COLO829 (cell line): ENCODE results near the gene DIPK1C.
"Not testable (repeated sequence)": the region's sequence is repeated elsewhere in the genome, so short reads cannot be mapped to it uniquely, and the experiment has no call there.

Source experiments
- DNase-seq: peaks from one replicate; pipeline ENCODE4 v3.0.0; 2012; ENCODE audit warnings: low spot score

Gene DIPK1C

DNA sequence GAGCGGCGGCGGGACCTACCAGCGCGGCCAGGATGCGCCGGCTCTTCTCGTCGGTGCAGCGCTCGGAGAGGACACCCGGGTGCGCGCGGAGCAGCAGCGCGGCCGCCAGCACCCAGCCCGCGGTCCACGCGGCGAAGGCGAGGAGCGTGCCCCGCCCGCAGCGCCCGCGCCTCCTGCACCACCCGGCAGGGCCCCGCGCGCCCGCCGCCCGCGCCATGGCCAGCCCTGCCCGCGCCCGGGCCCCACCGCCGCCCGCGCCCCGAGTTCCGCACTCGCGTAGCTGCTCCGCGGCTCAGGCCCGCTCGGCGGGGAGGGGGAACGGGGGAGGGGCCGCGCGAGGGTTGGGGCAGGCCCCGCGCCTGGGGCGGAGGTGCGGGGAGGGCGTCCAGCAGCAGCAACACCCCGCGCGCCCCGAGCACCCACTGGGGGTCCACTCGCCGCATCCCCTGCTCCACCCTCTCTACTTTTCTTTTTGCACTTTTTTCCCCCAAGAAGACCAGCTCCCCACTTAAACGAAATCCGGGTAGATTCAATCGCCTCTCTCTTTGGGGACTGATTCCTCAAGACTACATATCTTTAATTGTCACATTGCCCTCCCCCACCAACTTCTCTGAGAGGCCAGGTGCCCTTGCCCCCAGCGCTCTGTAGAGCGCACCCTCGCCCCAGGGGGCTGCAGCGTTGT lies at the start of gene DIPK1C:
TSS of gene DIPK1C (minus strand) at position 266 of the 682 bp plus-strand sequence. CDS start at position 217, 49 bp downstream.
- no peak for DNase-seq

DNA sequence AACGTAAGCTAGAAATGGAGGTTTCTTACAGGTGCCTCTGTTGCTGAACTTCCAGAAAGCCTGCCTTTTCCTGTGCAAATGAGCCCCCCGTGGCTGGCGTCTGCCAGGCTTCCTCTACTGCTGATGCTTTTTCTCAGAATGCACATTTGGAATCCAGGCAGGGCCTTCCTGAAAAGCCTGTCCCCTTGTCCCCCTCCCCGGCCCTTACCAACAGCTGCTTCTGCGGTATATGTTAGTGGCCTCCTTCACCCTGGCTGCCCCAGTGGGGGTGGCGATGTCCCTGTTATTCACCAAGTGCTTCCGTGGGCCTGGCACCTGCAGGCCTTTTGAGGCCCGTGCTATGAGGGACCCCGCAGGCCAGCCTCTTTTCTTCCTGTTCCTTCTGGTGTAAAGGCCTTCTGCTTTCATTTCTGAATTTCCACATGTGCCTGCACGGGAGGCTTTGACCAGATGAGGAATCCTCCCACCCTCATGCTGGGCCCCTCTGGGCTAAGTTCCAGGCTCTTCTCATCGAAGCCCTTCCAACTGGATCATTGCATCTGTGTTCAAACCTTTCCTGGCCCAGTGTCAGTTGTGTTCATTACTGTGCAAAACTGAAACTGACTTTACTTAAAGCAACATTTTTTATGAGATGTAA lies 49.5 kb upstream of the DIPK1C start:
- DNase-seq = no peak

DNA sequence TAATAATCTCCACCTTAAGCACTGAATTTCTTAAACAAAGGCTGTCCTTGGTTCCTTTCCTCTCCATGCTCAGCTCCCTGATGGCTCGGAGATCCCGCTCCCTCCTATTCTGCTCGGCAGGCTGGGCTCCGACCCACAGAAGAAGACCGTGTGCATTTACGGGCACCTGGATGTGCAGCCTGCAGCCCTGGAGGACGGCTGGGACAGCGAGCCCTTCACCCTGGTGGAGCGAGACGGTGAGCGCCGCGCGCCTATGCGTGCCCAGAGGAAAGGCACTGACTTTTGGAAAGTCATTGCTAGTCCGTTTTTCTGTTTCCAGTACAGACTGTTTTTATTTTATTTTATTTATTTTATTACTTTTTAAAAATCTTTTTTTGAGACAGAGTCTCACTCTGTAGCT lies 48.7 kb upstream of the DIPK1C start:
- no peak for DNase-seq

DNA sequence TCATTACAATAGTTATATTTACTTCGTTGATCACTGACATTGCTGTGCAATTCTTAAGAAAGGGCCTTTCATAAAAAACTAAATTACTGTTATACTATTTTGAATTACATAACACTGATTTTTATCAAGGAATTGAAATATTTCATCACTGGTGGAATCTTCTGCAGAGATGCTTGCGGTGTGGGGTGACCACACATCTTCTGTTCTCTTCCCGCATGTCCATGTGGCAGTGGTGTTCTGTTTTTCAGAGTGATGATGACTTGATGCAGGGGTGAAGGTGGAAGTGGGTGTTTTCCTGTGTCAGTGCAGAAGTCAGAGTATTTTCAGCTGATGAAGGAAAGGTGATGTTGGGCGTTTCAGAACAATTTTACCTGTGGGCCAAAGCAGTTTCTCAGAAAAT lies 46.0 kb upstream of the DIPK1C start:
- DNase-seq = no peak

DNA sequence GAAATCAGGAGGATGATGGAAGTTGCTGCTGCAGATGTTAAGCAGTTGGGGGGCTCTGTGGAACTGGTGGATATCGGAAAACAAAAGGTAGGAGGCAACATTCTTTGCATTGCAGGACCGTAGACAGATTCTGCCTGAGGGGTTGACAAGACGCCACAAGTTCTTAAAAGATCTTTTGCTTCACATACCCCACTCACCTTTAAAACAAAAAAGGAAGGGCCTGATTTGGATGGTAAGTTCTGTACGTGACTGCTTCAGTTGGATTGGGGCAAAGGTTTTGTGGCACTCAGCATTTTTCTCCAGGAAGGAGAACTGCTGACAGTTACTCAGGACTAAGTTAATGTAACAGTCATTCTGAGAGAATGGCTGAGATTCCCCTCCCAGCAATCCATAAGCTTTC lies 44.3 kb upstream of the DIPK1C start:
- DNase-seq = no peak

DNA sequence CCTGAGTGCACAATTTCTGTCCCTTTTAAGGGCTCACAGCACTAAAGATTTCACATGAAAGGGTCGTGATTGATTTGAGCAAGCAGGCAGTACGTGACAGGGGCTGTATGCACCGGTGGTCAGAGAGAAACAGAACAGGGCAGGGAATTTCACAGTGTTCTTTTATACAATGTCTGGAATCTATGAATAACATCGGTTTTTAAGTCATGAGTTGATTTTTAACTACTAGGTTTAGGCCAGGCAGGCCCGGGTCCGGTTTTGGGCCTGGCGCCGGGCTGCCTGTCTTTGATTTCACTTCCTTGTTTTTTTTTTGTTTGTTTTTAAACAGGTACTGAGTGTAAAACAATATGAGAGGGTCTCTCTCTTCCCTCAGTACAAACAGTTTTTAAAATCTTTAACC lies 43.7 kb upstream of the DIPK1C start:
- not testable (repeated sequence) for DNase-seq

DNA sequence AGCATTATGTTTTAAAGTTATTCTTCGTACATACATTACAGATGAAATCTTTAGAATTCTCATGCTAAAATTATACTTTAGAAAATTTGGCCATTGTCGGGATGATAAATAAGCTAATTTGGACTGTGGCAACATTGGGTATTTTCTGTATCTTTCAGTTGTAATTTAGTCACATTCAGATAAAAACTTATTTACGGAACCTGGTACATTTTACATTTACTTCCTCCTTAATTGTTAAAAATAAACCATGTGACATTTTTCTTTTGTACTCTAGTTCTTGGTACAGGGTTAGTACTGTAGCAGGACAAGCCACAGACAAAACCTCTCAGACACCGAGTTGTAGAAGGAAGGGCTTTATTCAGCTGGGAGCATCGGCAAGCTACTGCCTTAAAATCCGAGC lies 43.3 kb upstream of the DIPK1C start:
- DNase-seq = no peak

DNA sequence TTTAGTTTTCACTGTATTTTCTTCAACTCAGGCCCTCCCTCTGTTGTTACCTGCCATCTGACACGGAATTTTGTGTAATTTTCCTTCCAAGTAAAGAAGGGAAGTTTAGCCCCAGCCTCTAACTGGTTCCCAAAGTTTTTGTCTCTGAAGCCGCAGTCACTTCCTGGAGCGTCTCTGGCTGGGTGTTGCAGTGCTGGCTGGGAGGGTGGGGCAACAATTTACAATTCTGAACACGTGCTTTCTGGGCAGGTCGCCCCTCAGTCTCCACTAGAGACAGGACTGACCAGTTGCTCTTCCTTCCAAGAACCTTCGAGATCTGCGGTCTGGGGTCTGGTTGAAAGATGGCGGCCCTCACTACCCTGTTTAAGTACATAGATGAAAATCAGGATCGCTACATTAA lies 42.5 kb upstream of the DIPK1C start:
- no peak for DNase-seq

DNA sequence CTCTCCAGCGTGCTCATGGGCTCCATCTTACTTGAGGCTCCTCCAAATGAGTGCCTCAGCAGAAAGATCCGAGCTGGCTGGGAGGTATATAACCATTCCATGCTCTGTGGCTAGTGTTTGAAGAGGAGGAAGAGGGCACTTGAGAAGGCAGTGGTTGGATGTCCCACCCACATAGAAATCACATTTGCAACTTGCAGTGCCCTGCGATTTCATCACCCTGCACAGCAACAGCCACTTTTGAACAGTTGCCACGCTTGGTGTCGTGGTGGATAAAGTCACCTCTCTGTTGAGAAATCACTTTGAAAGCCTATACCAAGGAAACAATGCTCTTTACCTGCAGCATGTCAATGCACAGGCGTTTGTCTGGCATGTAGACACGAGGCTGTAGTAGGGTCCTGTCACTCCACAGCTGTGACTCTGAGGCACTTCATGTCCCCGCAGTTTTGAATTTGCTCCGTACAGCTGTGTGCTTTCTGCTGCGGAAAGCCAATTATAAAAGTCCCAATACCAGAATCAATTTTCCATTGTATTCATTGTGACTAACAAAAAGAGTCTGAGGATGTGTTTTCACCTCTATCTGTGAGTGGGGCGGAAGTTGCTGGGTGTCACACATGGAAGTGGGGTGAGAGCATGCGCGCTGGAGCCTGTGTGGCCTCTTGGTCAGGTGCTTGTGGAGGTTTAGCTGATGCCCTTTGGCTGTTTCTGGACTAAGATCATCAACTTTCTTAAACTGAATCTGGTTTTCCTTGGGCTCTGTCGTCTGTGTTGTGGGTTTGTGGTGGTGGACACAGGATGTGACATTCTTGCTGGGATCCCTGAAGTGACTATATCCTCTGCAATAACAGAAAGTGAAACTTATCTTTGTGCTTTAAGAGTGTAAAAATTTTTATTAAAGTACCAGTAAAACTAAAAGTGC lies 41.9 kb upstream of the DIPK1C start:
- DNase-seq = no peak

DNA sequence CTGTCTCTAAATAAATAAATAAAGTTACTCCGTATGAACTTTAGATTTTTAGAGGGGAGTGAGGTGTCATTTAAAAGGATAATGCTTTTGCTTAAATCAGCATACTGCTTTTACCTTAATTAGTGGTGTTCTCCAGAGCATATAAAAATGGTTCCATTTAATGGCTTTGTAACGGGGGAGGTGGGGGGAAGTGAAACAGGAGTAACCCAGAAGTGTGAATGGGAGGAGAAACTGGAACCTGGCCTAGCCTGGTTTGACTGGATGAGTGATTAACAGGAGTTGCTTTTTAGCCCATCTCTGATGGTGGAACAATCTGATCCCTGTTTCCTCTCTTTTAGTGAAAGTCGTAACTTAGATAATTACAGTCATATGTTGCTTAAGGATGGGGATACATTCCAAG lies 40.7 kb upstream of the DIPK1C start:
- DNase-seq = no peak

DNA sequence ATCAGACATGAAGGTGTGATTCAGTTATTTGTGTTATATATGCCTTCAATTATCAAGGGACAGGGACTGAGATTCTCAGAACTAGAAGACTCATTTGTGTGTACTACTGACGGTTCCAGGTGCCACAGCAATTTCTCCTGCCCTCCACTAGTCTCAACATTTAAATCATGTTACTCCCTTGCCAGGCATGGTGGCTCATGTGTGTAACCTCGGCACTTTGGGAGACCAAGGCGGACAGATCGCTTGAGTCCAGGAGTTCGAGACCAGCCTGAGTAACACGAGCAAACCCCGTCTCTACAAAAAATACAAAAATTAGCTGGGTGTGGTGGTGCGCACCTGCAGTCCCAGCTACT lies 40.2 kb upstream of the DIPK1C start:
- no peak for DNase-seq

DNA sequence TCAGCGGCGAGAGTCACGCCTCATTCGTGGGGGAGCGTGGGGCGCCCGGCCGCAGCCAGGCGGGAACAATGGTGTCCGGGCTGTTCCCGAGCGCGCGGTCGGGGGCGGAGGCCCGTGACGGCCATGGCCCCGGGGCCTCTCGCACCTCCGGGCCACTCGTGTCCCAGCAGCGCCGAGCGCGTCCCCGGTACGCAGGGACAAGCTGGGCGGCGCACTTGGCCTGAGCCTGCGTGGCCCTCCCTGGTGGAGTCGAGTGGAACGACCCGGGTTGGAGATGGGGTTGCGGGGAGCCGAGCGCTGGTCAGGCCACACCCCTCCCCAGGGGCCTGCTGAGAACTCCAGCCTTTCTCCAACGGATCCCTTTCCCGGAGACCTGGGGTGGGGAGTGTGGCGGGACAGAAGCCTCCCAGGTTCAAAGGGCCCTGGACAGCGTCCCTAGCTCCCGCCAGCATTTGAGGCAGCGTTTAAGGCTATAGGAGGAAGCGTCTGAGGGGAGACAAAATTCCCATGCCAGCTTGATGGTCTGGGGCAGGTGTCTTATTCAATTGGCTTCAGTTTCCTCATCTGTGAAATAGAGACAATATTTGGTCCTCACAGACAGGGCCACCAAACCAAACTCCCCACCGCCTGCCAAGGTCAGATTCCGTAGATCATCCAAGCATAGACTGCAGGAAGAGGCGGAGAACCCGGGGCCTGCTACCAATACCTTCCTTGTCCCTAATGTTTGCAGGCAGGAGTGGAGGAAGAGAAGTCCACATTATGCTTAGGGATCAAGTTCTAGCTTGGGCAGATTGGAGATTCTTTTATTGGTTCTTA lies 39.6 kb upstream of the DIPK1C start:
- DNase-seq = no peak

DNA sequence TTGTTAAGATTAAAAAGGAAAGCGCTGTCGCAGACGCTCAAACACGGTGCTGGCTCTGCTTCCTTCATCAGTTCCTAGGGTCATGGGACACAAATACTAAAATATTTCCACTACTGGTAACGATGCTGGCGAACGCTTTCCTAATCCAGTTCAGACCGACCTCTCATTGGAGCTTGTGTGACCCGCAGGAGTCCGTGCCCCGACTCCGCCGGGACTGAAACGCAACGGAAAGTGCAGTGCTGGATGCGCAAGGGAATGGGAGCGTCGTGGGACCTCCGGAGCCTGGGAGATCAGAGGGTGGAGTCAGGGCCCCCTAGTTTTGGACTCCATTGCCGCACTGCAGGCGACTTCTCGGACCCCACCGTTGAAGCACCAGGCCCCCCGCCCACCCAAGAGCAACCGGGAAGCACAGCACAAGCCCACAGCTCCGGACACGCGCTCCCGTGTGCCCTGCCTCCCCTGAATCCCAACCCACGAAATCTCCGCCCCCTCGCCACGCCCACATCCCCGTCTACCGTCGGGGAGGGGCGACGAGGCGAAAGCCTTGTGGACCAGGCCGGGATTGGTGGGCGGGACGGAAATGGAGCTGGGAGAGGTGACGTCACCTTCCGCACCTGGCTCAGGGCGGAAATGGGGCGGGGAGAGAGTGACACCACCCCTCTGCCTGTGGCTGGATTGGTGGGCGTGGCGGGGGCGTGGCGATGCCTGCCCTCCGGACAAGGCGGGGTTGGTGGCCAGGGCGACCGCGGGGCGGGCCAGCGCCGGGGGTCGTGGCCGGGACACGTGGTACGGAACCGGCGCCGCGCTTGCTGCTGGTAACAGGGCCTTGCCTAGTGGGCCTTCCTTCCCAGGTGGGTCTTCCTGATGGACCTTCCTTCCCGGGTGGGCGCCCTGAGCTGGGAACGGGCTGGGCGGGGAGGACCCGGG lies 38.7 kb upstream of the DIPK1C start, which contains the start of gene CNDP2:
TSS of gene CNDP2 (plus strand) at position 783 of the 927 bp plus-strand sequence. CDS start 3,611 bp downstream, outside the sequence.
- DNase-seq = peak; percentile 99

DNA sequence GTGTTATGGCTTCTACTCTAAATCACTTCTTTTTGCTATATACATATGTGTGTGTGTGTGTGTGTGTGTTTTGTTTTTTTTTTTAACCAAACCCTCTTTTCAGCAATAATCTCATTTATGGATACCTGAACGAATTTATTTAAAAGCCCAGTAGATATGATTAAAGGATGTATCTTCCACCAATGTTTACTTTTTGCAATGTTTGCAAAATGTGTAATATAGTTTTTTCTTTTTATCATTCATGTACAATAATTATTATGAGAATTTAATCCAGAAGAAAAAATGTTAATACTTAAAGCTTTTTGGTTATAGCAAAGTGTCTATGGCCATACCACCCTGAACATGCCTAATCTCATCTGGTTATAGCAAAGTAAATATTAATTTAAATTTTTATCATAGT lies 37.4 kb upstream of the DIPK1C start:
- no peak for DNase-seq

DNA sequence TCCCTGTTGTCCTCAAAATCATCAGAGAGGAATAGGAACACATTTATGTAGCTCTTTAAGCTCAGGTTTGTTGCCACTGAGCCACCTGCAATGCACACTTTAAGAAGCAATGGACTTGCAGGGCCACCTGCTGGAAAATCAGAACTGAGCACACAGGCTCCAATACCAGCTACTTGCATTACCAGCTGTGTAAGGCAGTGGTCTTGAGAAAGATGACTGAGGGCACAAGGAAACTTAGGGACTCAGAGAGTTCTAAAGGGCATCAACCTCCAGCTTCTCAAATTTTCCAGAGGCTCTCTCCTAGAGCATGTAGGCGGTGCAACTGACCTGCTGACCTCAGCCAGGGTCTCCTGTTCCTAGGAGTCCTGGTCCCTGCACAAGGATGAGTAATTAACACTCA lies 36.6 kb upstream of the DIPK1C start:
- no peak for DNase-seq

DNA sequence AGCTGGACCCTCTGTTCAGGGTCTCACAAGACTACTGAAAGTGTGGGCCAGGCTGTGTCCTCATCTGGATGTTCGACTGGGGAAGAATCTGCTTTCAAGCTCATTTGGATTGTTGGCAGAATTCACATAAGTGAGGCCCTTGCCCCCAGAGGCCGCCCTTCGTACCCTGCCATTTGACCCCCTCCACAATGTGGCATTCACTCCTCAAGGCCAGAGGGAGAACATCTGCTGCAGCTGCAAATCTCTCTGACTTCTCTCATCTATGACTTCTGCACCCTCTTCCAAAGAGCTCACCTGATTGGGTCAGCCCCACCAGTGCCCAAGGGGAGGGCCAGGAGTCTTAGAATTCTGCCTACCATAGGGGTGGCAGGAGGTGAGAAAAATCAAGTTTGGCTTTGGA lies 35.2 kb upstream of the DIPK1C start:
- no peak for DNase-seq

DNA sequence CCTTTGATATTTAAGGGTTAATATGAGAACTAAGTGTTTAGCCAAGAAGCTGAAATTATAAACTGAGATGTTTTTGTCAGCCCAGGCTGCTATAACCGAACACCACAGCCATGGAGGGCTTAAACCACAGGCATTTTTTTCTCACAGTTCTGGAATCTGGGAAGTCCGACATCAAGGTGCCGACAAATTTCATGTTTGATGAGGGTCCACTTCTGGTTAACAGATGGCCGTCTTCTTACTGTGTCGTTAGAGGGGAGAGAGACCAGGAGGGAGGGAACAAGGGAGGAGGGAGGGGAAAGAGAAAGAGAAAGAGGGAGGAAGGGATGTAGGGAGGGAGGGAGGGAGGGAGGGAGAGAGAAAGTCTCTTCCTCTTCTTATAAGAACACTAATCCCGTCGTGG lies 32.6 kb upstream of the DIPK1C start:
- no peak for DNase-seq

DNA sequence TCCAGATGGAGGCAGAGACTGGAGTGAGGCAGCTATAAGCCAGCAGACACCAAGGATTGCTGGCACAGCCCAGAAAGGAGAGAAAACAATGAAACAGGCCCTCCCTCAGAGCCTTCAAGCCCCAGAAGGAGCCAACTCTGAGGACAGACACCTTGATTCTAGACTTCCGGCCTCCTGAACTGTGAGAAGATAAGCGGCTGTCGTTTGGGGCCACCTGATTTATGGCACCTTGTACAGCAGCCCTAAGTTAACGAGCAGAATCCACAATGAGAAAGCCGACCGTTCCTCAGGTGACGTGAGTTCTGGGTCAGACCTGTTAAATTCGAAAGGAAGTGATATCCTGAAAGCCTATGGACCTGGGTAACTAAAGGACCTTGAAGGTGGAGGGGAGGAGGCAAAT lies 31.8 kb upstream of the DIPK1C start:
- DNase-seq = no peak

DNA sequence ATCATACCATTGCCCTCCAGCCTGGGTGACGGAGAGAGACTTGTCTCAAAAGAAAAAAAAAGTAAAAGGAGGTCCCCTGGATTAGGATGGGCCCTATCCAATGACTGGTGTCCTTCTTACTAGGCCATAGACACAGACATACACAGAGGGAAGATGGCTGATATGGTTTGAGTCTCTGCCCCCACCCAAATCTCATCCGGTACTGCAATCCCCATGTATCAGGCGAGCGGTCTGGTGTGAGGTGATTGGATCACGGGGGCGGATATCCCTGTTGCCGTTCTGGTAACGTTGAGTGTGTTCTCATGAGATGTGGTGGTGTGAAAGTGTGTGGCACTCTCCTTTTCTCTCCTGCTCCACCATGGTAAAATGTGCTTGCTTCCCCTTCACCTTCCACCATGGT lies 31.2 kb upstream of the DIPK1C start:
- no peak for DNase-seq

DNA sequence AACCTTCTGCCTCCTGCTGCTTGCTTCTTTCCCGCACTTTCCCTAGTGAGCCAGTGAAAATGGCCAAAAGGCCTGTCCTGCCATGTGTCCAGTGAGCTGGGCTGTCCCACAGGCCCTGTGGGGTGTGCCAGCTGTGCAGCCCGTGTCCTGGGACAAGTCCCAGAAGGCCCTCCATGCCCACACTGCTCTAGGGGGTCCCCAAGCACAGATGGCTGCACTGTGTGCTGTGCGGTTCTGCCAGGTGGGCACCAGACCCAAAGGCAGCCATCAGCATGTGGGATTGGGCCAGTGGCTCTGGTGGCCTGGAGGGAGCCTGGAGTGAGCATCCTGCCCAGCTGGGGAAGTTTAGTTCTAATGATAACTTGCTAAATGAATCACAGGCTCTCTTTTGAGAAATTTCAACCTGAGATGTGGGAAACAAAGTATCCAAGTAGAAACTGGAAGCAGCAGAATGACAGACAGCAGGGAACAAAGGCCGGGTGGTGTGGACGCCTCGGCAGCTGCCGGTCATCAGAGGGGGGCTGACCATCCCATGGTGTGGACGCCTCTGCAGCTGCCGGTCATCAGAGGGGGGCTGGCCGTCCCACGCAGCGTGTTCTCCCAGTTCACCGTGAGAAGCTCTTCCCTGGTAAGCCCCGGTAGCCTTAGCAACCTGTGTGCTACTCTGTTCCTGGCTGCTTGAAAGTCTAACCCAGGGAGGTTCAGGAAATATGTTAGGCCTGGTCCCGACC lies 29.2 kb upstream of the DIPK1C start:
- DNase-seq = no peak
